Stimulated activated effector memory CD8-positive, alpha-beta T cell treated with anti-CD3 and anti-CD28 coated beads, Interleukin-12 subunit alpha, Interleukin-12 subunit beta, amount 100 ng/mL, for 72 hours (primary cell): ENCODE data around the gene TMEM131L.
A peak's percentile ranks its signal among the peaks of the same experiment; 100 is the strongest.
"Not testable (repeated sequence)": the region's sequence is repeated elsewhere in the genome, so short reads cannot be mapped to it uniquely, and the experiment has no call there.

ENCODE experiments used
- ATAC-seq: fragments of 150-1000 bp; cut with Tn5 transposase; 2 replicates; pipeline ENCODE4 v1.10.0; 2021
- DNase-seq, 2 donors: peaks; one replicate each; pipeline ENCODE4 v3.0.0; 2021 to 2022; ENCODE audit warnings: low spot score in 2 of 2
- H3K27ac Mint-ChIP-seq: one replicate; pipeline ENCODE4 v1.8.0; 2022; ENCODE audit warnings: mild to moderate bottlenecking, mixed read lengths
- H3K36me3 Mint-ChIP-seq: one replicate; pipeline ENCODE4 v1.8.0; 2022; ENCODE audit warnings: mild to moderate bottlenecking, mixed read lengths
- H3K4me1 Mint-ChIP-seq: one replicate; pipeline ENCODE4 v1.8.0; 2022; ENCODE audit warnings: mixed read lengths
- H3K4me3 Mint-ChIP-seq: one replicate; pipeline ENCODE4 v1.8.0; 2022; ENCODE audit warnings: mild to moderate bottlenecking, mixed read lengths
- H3K9me3 Mint-ChIP-seq: one replicate; pipeline ENCODE4 v1.8.0; 2022; ENCODE audit warnings: mixed read lengths

TMEM131L gene

GRCh38 chr4:153541456-153542096 lies 75.4 kb downstream of the TMEM131L start:
- ATAC-seq: peak; percentile 94

GRCh38 chr4:153542131-153542530 lies 76.0 kb downstream of the TMEM131L start:
- DNase-seq (no peak), ATAC-seq (peak; percentile 16)
- Mint-ChIP-seq H3K4me3 (peak overlapping the region; percentile 20), H3K27ac (peak overlapping the region; percentile 9), H3K9me3 (no peaks in the 10 kb centered on the region), H3K36me3 (peaks cover 10% of the 10 kb centered on the region), H3K4me1 (peaks cover 44% of the 10 kb centered on the region)

More at GRCh38 chr4:153541456-153542096, 75.4 kb downstream of the TMEM131L start:
- Mint-ChIP-seq H3K9me3 (no peaks in the 10 kb centered on the region), H3K27ac (no peak overlapping the region), H3K4me3 (peak overlapping the region; percentile 20), H3K36me3 (peaks cover 10% of the 10 kb centered on the region), H3K4me1 (peaks cover 49% of the 10 kb centered on the region)
- no peak for DNase-seq

- H3K4me1 Mint-ChIP-seq: peaks cover 46% of the 10 kb centered on the region
- peaks cover 10% of the 10 kb centered on the region for H3K36me3 Mint-ChIP-seq
- DNase-seq: no peak
- H3K9me3 Mint-ChIP-seq: no peaks in the 10 kb centered on the region
- ATAC-seq: no peak
- no peak overlapping the region for H3K4me3 Mint-ChIP-seq
- peak overlapping the region; percentile 9 for H3K27ac Mint-ChIP-seq
These were observed 76.7 kb downstream of the TMEM131L start for GRCh38 chr4:153542834-153543233.

- DNase-seq: no peak
- Mint-ChIP-seq H3K36me3 (peaks cover 10% of the 10 kb centered on the region), H3K9me3 (no peaks in the 10 kb centered on the region), H3K4me3 (no peak overlapping the region), H3K27ac (no peak overlapping the region), H3K4me1 (peaks cover 45% of the 10 kb centered on the region)
- ATAC-seq: no peak
These were observed 77.2 kb downstream of the TMEM131L start for GRCh38 chr4:153543351-153543750.

- DNase-seq (no peak), ATAC-seq (no peak)
- H3K9me3 Mint-ChIP-seq: no peaks in the 10 kb centered on the region
- peaks cover 7% of the 10 kb centered on the region for H3K36me3 Mint-ChIP-seq
- H3K4me1 Mint-ChIP-seq: peaks cover 49% of the 10 kb centered on the region
- H3K27ac Mint-ChIP-seq: no peak overlapping the region
- no peak overlapping the region for H3K4me3 Mint-ChIP-seq
These were observed 79.7 kb downstream of the TMEM131L start for GRCh38 chr4:153545822-153546221.

GRCh38 chr4:153546280-153546679 lies 80.1 kb downstream of the TMEM131L start:
- no peak overlapping the region for H3K4me3 Mint-ChIP-seq
- H3K36me3 Mint-ChIP-seq: peaks cover 11% of the 10 kb centered on the region
- no peak overlapping the region for H3K27ac Mint-ChIP-seq
- DNase-seq (no peak), ATAC-seq (no peak)
- H3K4me1 Mint-ChIP-seq: peaks cover 44% of the 10 kb centered on the region
- H3K9me3 Mint-ChIP-seq: no peaks in the 10 kb centered on the region

GRCh38 chr4:153547520-153547919 lies 81.4 kb downstream of the TMEM131L start:
- peaks cover 11% of the 10 kb centered on the region for H3K36me3 Mint-ChIP-seq
- no peak for DNase-seq
- peaks cover 32% of the 10 kb centered on the region for H3K4me1 Mint-ChIP-seq
- ATAC-seq: no peak
- H3K9me3 Mint-ChIP-seq: no peaks in the 10 kb centered on the region
- no peak overlapping the region for H3K27ac Mint-ChIP-seq
- no peak overlapping the region for H3K4me3 Mint-ChIP-seq

GRCh38 chr4:153548907-153549306 lies 82.7 kb downstream of the TMEM131L start:
- H3K9me3 Mint-ChIP-seq, H3K4me3 Mint-ChIP-seq, ATAC-seq, DNase-seq: not testable (repeated sequence)
- H3K4me1 Mint-ChIP-seq: peaks cover 28% of the 10 kb centered on the region
- H3K27ac Mint-ChIP-seq: peak overlapping the region; percentile 27
- peaks cover 17% of the 10 kb centered on the region for H3K36me3 Mint-ChIP-seq

- ATAC-seq (peak; percentile 98), DNase-seq (no peak)
- Mint-ChIP-seq H3K9me3 (no peaks in the 10 kb centered on the region), H3K36me3 (peaks cover 15% of the 10 kb centered on the region), H3K27ac (peak overlapping the region; percentile 27), H3K4me1 (peaks cover 25% of the 10 kb centered on the region), H3K4me3 (no peak overlapping the region)
These were observed 83.2 kb downstream of the TMEM131L start for GRCh38 chr4:153549405-153549804.

- H3K4me1 Mint-ChIP-seq: peaks cover 19% of the 10 kb centered on the region
- DNase-seq: no peak
- H3K4me3 Mint-ChIP-seq: no peak overlapping the region
- peak; percentile 40 for ATAC-seq
- H3K9me3 Mint-ChIP-seq: no peaks in the 10 kb centered on the region
- peaks cover 36% of the 10 kb centered on the region for H3K36me3 Mint-ChIP-seq
- H3K27ac Mint-ChIP-seq: no peak overlapping the region
These were observed 87.1 kb downstream of the TMEM131L start for GRCh38 chr4:153553155-153553818.

GRCh38 chr4:153553819-153554170 lies 87.6 kb downstream of the TMEM131L start:
- Mint-ChIP-seq H3K27ac (no peak overlapping the region), H3K9me3 (no peaks in the 10 kb centered on the region), H3K4me3 (no peak overlapping the region), H3K4me1 (peaks cover 14% of the 10 kb centered on the region), H3K36me3 (peaks cover 36% of the 10 kb centered on the region)
- no peak for ATAC-seq
- no peak for DNase-seq

- DNase-seq (no peak), ATAC-seq (peak; percentile 37)
- H3K4me3 Mint-ChIP-seq: no peak overlapping the region
- H3K27ac Mint-ChIP-seq: peak overlapping the region; percentile 33
- H3K9me3 Mint-ChIP-seq: peaks cover 4% of the 10 kb centered on the region
- H3K4me1 Mint-ChIP-seq: peaks cover 12% of the 10 kb centered on the region
- peaks cover 46% of the 10 kb centered on the region for H3K36me3 Mint-ChIP-seq
These were observed 89.7 kb downstream of the TMEM131L start for GRCh38 chr4:153555730-153556434.

GRCh38 chr4:153556435-153556815 lies 90.3 kb downstream of the TMEM131L start:
- Mint-ChIP-seq H3K4me1 (peaks cover 17% of the 10 kb centered on the region), H3K36me3 (peaks cover 47% of the 10 kb centered on the region), H3K4me3 (no peak overlapping the region), H3K9me3 (peaks cover 7% of the 10 kb centered on the region), H3K27ac (peak overlapping the region; percentile 33)
- DNase-seq (no peak), ATAC-seq (no peak)

- DNase-seq (no peak), ATAC-seq (peak; percentile 71)
- H3K27ac Mint-ChIP-seq: peak overlapping the region; percentile 35
- H3K4me3 Mint-ChIP-seq: no peak overlapping the region
- H3K4me1 Mint-ChIP-seq: peaks cover 38% of the 10 kb centered on the region
- peaks cover 65% of the 10 kb centered on the region for H3K36me3 Mint-ChIP-seq
- H3K9me3 Mint-ChIP-seq: peaks cover 7% of the 10 kb centered on the region
These were observed 94.7 kb downstream of the TMEM131L start for GRCh38 chr4:153560908-153561307.

GRCh38 chr4:153564630-153565525 lies 98.7 kb downstream of the TMEM131L start:
- no peak overlapping the region for H3K4me3 Mint-ChIP-seq
- H3K36me3 Mint-ChIP-seq: peaks cover 50% of the 10 kb centered on the region
- peaks cover 47% of the 10 kb centered on the region for H3K4me1 Mint-ChIP-seq
- ATAC-seq (no peak), DNase-seq (no peak)
- peaks cover 7% of the 10 kb centered on the region for H3K9me3 Mint-ChIP-seq
- H3K27ac Mint-ChIP-seq: no peak overlapping the region
